Bronchial epithelial cell (primary cell): ENCODE measurements around the gene APOC4. TPM values are rescaled to one million over a fixed set of nuclear protein-coding genes. Genes with fewer than 3 reads are reported as not detected.

Experiments
- DNase-seq: peaks from one replicate; pipeline ENCODE4 v3.0.0-alpha.2; 2010; ENCODE audit warnings: low read depth
- FAIRE-seq: peaks from 2 replicates; lab custom pipeline; 2011; peaks lifted over from hg19 to GRCh38; lab: Jason Lieb, UNC
- H3K27me3 ChIP-seq: 2 replicates; pipeline ENCODE4 v1.5.1; 2011; ENCODE audit warnings: low read length; ENCODE audit not compliant: control insufficient read depth, insufficient read depth
- H3K36me3 ChIP-seq: 2 replicates; pipeline ENCODE4 v1.5.1; 2011; ENCODE audit warnings: low read length; ENCODE audit not compliant: control insufficient read depth, insufficient read depth
- H3K4me3 ChIP-seq: 2 replicates; pipeline ENCODE4 v1.5.1; 2011; ENCODE audit warnings: mild to moderate bottlenecking, low read depth, low read length, control low read depth
- total RNA-seq: library from RNA; depleted of rRNA; stranded (reverse); fragments of >200 nt; gene quantifications from 2 replicates; pipeline ENCODE4 v1.2.1, GENCODE V29; 2014
- TF ChIP-seq, protein P1 (sequence below): IDR thresholded peaks from 2 replicates; pipeline ENCODE4 v1.5.1; 2011; ENCODE audit warnings: mild to moderate bottlenecking, moderate library complexity, low read length, control low read depth, inconsistent platforms; ENCODE audit not compliant: insufficient read depth, severe bottlenecking

APOC4 gene
- total RNA-seq, 1 donor from 2014 or later, result not detected

DNA sequence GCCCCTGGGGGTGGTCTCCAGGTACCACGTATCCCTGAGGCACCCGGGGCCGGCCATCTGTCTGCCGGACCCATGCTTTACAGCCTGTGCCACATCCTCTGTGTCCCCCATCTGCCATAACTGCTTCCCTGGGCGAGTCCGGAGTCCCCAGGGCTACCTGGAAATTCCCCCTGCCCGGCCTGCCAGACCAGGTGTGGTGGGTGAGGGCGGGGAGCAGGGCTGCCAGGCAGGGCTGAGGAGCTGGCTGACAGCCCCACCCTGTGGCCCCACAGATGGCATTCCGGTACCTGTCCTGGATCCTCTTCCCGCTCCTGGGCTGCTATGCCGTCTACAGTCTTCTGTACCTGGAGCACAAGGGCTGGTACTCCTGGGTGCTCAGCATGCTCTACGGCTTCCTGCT lies 48.9 kb downstream of the APOC4 start:
- TF ChIP-seq, protein P1, sequence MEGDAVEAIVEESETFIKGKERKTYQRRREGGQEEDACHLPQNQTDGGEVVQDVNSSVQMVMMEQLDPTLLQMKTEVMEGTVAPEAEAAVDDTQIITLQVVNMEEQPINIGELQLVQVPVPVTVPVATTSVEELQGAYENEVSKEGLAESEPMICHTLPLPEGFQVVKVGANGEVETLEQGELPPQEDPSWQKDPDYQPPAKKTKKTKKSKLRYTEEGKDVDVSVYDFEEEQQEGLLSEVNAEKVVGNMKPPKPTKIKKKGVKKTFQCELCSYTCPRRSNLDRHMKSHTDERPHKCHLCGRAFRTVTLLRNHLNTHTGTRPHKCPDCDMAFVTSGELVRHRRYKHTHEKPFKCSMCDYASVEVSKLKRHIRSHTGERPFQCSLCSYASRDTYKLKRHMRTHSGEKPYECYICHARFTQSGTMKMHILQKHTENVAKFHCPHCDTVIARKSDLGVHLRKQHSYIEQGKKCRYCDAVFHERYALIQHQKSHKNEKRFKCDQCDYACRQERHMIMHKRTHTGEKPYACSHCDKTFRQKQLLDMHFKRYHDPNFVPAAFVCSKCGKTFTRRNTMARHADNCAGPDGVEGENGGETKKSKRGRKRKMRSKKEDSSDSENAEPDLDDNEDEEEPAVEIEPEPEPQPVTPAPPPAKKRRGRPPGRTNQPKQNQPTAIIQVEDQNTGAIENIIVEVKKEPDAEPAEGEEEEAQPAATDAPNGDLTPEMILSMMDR, result no peak
- Histone ChIP-seq H3K36me3 (peaks cover 18% of the 10 kb centered on the region), H3K27me3 (no peaks in the 10 kb centered on the region), H3K4me3 (no peak overlapping the region)
- DNase-seq (no peak), FAIRE-seq (no peak)

DNA sequence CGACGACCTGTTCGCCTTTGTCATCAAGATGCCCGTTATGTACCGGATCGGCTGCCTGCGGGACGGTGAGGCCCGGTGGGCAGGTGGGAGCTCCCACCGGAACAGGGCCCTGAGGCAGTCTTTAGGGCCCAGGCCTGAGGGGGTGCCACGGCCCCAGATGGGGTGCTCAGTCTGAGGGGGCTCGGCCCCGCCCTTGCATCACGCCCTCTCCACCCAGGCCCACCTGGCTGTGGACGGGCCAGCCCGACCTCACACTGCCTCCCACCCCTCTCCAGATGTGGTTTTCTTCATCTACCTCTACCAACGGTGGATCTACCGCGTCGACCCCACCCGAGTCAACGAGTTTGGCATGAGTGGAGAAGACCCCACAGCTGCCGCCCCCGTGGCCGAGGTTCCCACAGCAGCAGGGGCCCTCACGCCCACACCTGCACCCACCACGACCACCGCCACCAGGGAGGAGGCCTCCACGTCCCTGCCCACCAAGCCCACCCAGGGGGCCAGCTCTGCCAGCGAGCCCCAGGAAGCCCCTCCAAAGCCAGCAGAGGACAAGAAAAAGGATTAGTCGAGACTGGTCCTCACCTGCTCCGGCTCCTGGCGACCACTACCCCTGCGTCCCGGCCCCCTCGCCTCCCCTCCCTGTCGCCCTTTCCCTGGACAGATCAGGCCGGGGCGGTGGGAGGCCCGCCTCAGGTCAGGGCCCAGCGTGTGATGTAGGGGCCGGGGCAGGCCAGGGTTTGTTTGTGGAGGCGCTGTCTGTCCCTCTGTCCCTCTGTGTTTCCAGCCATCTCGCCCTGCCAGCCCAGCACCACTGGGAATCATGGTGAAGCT lies 50.5 kb downstream of the APOC4 start:
- Histone ChIP-seq H3K36me3 (peaks cover 15% of the 10 kb centered on the region), H3K4me3 (no peak overlapping the region), H3K27me3 (no peaks in the 10 kb centered on the region)
- TF ChIP-seq, protein P1, result no peak
- no peak for FAIRE-seq
- DNase-seq, result no peak

DNA sequence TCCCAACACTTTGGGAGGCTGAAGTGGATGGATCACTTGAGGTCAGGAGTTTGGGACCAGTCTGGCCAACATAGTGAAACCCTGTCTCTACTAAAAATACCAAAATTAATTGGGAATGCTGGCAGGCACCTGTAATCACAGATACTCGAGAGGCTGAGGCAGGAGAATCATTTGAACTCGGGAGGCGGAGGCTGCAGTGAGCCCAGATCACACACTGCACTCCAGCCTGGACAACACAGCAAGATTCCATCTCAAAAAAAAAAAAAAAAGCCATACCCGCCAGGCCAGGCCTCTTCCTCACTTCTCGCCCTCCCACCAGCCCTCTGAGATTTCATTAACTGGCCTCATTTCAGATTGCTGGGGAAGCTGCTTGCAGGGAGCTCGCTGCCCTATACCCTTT lies 51.5 kb downstream of the APOC4 start:
- FAIRE-seq (no peak), DNase-seq (no peak)
- no peak overlapping the region for H3K4me3 ChIP-seq
- TF ChIP-seq, protein P1, result no peak
- peaks cover 12% of the 10 kb centered on the region for H3K36me3 ChIP-seq
- H3K27me3 ChIP-seq, result no peaks in the 10 kb centered on the region

DNA sequence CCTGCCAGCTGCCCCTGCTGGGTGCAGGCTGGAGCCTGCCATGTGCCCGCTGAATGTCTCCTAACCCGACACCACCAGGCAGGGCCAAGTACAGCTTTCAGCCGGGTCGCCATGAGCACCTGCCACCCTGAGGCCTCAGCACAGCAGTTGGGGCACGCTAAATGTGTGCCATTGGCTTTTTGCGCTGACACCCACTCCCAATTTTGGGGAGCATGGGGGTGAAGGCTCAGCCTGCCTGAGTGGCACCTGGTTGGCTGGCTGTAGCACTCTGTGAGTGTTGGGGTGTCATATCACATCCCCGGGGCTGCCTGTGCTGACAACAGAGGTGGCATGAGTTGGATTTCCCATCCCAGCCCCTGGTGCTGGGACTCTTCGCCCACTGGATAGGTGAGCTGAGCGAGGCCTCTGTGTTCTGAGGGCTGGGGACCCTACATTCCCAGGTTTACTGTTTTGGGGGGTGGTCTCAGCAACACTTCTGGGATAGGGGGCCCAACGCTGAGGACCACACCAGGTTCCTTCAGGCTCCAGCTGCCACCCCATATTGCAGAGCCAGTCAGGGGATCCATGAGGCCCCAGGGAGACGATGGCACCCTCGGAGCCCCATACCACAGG lies 52.0 kb downstream of the APOC4 start:
- FAIRE-seq (no peak), DNase-seq (no peak)
- Histone ChIP-seq H3K27me3 (no peaks in the 10 kb centered on the region), H3K4me3 (no peak overlapping the region), H3K36me3 (peaks cover 11% of the 10 kb centered on the region)
- TF ChIP-seq, protein P1, result no peak

Other genes starting within 250 kb of the APOC4 start
- gene CEACAM16, start 243.1 kb upstream of the APOC4 start, total RNA-seq, result not detected in 2 replicates
- gene BCL3, start 193.5 kb upstream of the APOC4 start, total RNA-seq, result 2.1 and 4.7 TPM in 2 replicates
- gene CBLC, start 164.3 kb upstream of the APOC4 start, total RNA-seq, result 65.0 and 73.7 TPM in 2 replicates
- 16.6 and 35.8 TPM in 2 replicates for gene BCAM, start 133.1 kb upstream of the APOC4 start, total RNA-seq
- 30.3 and 66.6 TPM in 2 replicates for gene NECTIN2, start 95.9 kb upstream of the APOC4 start, total RNA-seq
- gene TOMM40, start 51.0 kb upstream of the APOC4 start, total RNA-seq, result 47.6 and 82.9 TPM in 2 replicates
- gene APOE, start 36.4 kb upstream of the APOC4 start, total RNA-seq, result 14.0 and 19.2 TPM in 2 replicates
- gene APOC1, start 27.6 kb upstream of the APOC4 start, total RNA-seq, result 0.26 and 0.79 TPM in 2 replicates
- gene APOC2, start 3.8 kb downstream of the APOC4 start, total RNA-seq, result not detected in 2 replicates
- 17.9 and 24.2 TPM in 2 replicates for gene CLPTM1, start 13.1 kb downstream of the APOC4 start, total RNA-seq
- gene RELB, start 59.2 kb downstream of the APOC4 start, total RNA-seq, result 2.1 and 3.7 TPM in 2 replicates
- 12.5 and 19.2 TPM in 2 replicates for gene CLASRP, start 96.8 kb downstream of the APOC4 start, total RNA-seq
- under 0.01 and 0.51 TPM in 2 replicates for gene ZNF296, start 134.2 kb downstream of the APOC4 start, total RNA-seq
- gene GEMIN7, start 137.0 kb downstream of the APOC4 start, total RNA-seq, result 21.3 and 23.2 TPM in 2 replicates
- gene PPP1R37, start 150.9 kb downstream of the APOC4 start, total RNA-seq, result 19.2 and 19.5 TPM in 2 replicates
- gene NKPD1, start 218.7 kb downstream of the APOC4 start, total RNA-seq, result 0.53 and 1.0 TPM in 2 replicates
- 11.4 and 24.5 TPM in 2 replicates for gene TRAPPC6A, start 236.0 kb downstream of the APOC4 start, total RNA-seq
- gene BLOC1S3, start 236.5 kb downstream of the APOC4 start, total RNA-seq, result 5.3 and 5.5 TPM in 2 replicates